DND-41 (cell line): ENCODE data around the gene KANSL1.

Source experiments
- ATAC-seq: fragments of 200-7000 bp; cut with Tn5 transposase; 3 replicates; pipeline ENCODE4 v1.9.1; 2021; ENCODE audit warnings: low read depth; ENCODE audit not compliant: insufficient read depth
- DNase-seq: peaks from one replicate; pipeline ENCODE4 v3.0.0-alpha.2; 2020
- H2AFZ ChIP-seq: 2 replicates; pipeline ENCODE4 v1.6.0; 2012; ENCODE audit warnings: low read depth, low read length
- H3K27ac ChIP-seq: 2 replicates; pipeline ENCODE4 v1.5.1; 2012; ENCODE audit warnings: low read length, inconsistent platforms
- H3K27me3 ChIP-seq: fragments of 200-600 bp; sonication (generic); 2 replicates; pipeline ENCODE4 v1.6.0; 2012; ENCODE audit warnings: low read length, mild to moderate bottlenecking, inconsistent platforms; ENCODE audit not compliant: insufficient read depth, poor library complexity
- H3K36me3 ChIP-seq: 2 replicates; pipeline ENCODE4 v1.5.1; 2012; ENCODE audit warnings: low read length, inconsistent platforms; ENCODE audit not compliant: insufficient read depth
- H3K4me1 ChIP-seq: 2 replicates; pipeline ENCODE4 v1.5.1; 2012; ENCODE audit warnings: mild to moderate bottlenecking, low read length; ENCODE audit not compliant: insufficient read depth
- H3K4me2 ChIP-seq: 2 replicates; pipeline ENCODE4 v1.6.0; 2012; ENCODE audit warnings: mild to moderate bottlenecking, moderate library complexity, low read length, inconsistent platforms; ENCODE audit not compliant: insufficient read depth
- H3K4me3 ChIP-seq, 2 experiments: fragments of 200-600 bp in 1 of 2; shearing (Covaris generic) in 1 of 2; 2 replicates each; pipeline ENCODE4 v1.5.1; 2012 to 2016; ENCODE audit warnings: inconsistent platforms in 2 of 2, low read length in 2 of 2, mild to moderate bottlenecking in 2 of 2, low read depth in 1 of 2, moderate library complexity in 1 of 2
- H3K79me2 ChIP-seq: 2 replicates; pipeline ENCODE4 v1.6.0; 2012; ENCODE audit warnings: low read length, inconsistent platforms; ENCODE audit not compliant: insufficient read depth
- H3K9ac ChIP-seq: 2 replicates; pipeline ENCODE4 v1.6.0; 2012; ENCODE audit warnings: low read depth, mild to moderate bottlenecking, inconsistent platforms, low read length, moderate library complexity
- H3K9me3 ChIP-seq: 2 replicates; pipeline ENCODE4 v1.5.1; 2012; ENCODE audit warnings: low read length, moderate library complexity, mild to moderate bottlenecking, inconsistent platforms; ENCODE audit not compliant: insufficient read depth, severe bottlenecking
- H4K20me1 ChIP-seq: 2 replicates; pipeline ENCODE4 v1.6.0; 2012; ENCODE audit warnings: low read length; ENCODE audit not compliant: insufficient read depth
- CTCF ChIP-seq: IDR thresholded peaks from 2 replicates; pipeline ENCODE4 v1.5.1; 2012; ENCODE audit warnings: borderline replicate concordance, low read length, moderate library complexity, mild to moderate bottlenecking; ENCODE audit not compliant: poor library complexity, severe bottlenecking; ENCODE audit errors: extremely low read depth
- EZH2 ChIP-seq: IDR thresholded peaks from 3 replicates; pipeline ENCODE4 v1.6.1; 2012; ENCODE audit warnings: borderline replicate concordance, low read depth, mild to moderate bottlenecking, moderate library complexity, low read length, inconsistent platforms; ENCODE audit not compliant: severe bottlenecking

KANSL1 gene

DNA sequence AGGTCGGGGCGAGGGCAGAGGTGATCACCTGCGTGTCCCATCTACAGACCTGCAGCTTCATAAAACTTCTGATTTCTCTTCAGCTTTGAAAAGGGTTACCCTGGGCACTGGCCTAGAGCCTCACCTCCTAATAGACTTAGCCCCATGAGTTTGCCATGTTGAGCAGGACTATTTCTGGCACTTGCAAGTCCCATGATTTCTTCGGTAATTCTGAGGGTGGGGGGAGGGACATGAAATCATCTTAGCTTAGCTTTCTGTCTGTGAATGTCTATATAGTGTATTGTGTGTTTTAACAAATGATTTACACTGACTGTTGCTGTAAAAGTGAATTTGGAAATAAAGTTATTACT lies 165.3 kb downstream of the KANSL1 start:
- Histone ChIP-seq H3K9me3 (no peaks in the 10 kb centered on the region), H3K36me3 (peaks cover 64% of the 10 kb centered on the region), H3K4me1 (no peaks in the 10 kb centered on the region), H3K4me3 (no peak overlapping the region), H3K79me2 (no peaks in the 10 kb centered on the region), H3K4me2 (no peak overlapping the region), H3K9ac (no peak overlapping the region), H2AFZ (no peak overlapping the region), H3K27me3 (no peaks in the 10 kb centered on the region), H3K27ac (no peak overlapping the region), H4K20me1 (peaks cover 27% of the 10 kb centered on the region; the same call in 1 of the 2 replicates)
- DNase-seq: no peak
- no peak for ATAC-seq
- TF ChIP-seq CTCF: no peak
- no peak for TF ChIP-seq EZH2

- DNase-seq (no peak), ATAC-seq (peak; percentile 20; the same call in 1 of the 3 replicates)
- H3K27ac ChIP-seq: no peak overlapping the region
- no peaks in the 10 kb centered on the region for H3K4me1 ChIP-seq
- H3K79me2 ChIP-seq: no peaks in the 10 kb centered on the region
- peaks cover 24% of the 10 kb centered on the region; the same call in 1 of the 2 replicates for H4K20me1 ChIP-seq
- H3K36me3 ChIP-seq: peaks cover 61% of the 10 kb centered on the region
- no peak overlapping the region for H3K4me2 ChIP-seq
- no peak overlapping the region for H3K9ac ChIP-seq
- H3K4me3 ChIP-seq: no peak overlapping the region
- no peaks in the 10 kb centered on the region for H3K9me3 ChIP-seq
- no peaks in the 10 kb centered on the region for H3K27me3 ChIP-seq
- TF ChIP-seq CTCF: no peak
- no peak overlapping the region for H2AFZ ChIP-seq
These were observed 165.9 kb downstream of the KANSL1 start for GRCh38 chr17:46027048-46027975.

DNA sequence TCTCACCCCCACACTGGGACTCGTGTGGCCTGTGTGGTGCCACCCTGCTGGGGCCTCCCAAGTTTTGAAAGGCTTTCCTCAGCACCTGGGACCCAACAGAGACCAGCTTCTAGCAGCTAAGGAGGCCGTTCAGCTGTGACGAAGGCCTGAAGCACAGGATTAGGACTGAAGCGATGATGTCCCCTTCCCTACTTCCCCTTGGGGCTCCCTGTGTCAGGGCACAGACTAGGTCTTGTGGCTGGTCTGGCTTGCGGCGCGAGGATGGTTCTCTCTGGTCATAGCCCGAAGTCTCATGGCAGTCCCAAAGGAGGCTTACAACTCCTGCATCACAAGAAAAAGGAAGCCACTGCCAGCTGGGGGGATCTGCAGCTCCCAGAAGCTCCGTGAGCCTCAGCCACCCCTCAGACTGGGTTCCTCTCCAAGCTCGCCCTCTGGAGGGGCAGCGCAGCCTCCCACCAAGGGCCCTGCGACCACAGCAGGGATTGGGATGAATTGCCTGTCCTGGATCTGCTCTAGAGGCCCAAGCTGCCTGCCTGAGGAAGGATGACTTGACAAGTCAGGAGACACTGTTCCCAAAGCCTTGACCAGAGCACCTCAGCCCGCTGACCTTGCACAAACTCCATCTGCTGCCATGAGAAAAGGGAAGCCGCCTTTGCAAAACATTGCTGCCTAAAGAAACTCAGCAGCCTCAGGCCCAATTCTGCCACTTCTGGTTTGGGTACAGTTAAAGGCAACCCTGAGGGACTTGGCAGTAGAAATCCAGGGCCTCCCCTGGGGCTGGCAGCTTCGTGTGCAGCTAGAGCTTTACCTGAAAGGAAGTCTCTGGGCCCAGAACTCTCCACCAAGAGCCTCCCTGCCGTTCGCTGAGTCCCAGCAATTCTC lies 166.8 kb downstream of the KANSL1 start:
- no peaks in the 10 kb centered on the region for H3K27me3 ChIP-seq
- H3K9ac ChIP-seq: no peak overlapping the region
- no peaks in the 10 kb centered on the region for H3K4me1 ChIP-seq
- ATAC-seq (0 out of 3 replicates have a peak, but pooled peaks have one; percentile 15), DNase-seq (no peak)
- peak overlapping the region; percentile 19; the same call in 1 of the 2 replicates for H3K27ac ChIP-seq
- H3K9me3 ChIP-seq: no peaks in the 10 kb centered on the region
- H2AFZ ChIP-seq: no peak overlapping the region
- no peak overlapping the region for H3K4me2 ChIP-seq
- peaks cover 52% of the 10 kb centered on the region for H3K36me3 ChIP-seq
- no peak overlapping the region for H3K4me3 ChIP-seq
- H3K79me2 ChIP-seq: no peaks in the 10 kb centered on the region
- TF ChIP-seq CTCF (no peak), EZH2 (no peak)
- peaks cover 24% of the 10 kb centered on the region; the same call in 1 of the 2 replicates for H4K20me1 ChIP-seq
